HG03103 (cell line): ENCODE data around the gene MAML3.

Experiments
- ATAC-seq: cut with Tn5 transposase; IDR thresholded peaks from one replicate; pipeline ENCODE4 v1.9.1; 2021; ENCODE audit warnings: low read depth; ENCODE audit not compliant: unreplicated experiment

Gene MAML3

DNA sequence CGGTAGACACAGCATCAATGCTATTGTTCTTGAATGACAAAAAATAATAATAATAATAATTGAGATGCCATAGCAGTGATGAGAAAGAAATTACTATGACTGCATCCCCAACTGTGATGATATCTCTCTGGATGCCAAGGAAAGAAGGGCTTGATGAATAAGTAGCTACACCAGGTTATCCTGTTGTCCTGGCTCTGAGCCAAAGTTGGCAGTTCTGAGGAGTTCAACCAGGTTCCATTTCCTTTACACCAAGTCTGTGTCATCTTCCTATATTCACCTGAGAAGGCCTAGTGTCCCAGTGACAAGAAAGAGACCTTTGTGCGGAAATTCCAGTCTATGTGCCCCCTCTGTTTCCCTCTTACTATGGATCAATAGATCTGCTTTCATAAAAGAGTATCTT, 3.4 kb upstream of the MAML3 start:
- ATAC-seq, result no peak

DNA sequence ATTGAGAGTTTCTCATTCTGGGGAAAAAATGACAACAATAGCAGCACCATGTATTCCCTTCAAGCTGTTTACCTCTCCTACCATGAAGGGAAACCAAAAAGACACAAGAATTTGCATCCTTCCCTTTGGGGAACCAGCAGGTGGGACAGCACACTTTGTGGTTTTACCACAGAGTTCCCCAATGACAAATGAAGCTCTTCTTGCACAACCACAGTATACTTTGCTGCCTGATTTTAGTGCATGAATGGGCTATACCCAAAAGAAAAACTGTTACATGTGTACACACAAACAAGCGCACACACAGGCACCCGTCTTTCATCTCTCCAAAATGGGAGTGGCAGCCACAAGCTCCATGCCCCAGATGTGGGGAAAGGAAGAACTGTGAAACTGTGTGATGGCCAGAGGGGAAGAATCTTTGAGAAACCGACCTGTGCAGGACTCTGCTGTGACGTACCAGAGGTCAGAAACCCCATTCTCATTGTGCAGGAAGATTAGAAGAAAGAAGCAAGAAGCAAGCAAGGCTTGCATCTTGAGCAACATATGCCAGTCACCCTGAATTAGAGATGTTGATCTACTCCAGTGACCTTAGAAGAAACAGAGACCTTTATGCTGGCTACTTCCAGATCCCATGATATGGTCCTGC, 2.7 kb upstream of the MAML3 start:
- peak; percentile 50 for ATAC-seq

DNA sequence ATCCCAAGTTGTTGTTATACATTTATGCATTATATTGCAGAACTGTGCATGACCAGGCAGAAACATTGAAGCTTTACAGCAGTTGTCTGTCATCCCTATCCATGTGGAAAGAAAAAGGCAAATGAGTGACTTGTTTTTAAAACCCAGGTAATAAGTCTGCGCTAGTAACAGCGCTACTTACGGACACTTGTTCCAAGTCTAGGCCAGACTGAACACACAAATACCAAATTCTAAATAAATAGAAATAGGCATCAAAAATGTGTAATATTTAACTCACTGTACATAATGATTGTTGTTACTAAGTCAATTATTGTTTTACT, 548 bp upstream of the MAML3 start:
- no peak for ATAC-seq

DNA sequence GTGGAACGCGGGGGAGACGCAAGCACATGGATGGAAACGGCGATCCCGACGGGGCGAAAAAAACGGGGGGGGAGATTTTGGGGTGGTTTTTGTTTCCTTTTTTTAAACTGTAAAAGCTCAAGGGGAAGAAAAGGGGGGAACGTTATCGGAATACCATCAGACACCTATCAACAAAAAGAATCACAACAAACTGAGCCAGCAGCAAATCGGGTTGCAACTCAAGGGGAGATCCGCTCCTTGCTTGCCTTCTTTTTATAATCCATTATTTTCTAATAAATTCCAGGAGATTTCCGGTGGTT, 616 bp downstream of the MAML3 start:
- ATAC-seq, result no peak

DNA sequence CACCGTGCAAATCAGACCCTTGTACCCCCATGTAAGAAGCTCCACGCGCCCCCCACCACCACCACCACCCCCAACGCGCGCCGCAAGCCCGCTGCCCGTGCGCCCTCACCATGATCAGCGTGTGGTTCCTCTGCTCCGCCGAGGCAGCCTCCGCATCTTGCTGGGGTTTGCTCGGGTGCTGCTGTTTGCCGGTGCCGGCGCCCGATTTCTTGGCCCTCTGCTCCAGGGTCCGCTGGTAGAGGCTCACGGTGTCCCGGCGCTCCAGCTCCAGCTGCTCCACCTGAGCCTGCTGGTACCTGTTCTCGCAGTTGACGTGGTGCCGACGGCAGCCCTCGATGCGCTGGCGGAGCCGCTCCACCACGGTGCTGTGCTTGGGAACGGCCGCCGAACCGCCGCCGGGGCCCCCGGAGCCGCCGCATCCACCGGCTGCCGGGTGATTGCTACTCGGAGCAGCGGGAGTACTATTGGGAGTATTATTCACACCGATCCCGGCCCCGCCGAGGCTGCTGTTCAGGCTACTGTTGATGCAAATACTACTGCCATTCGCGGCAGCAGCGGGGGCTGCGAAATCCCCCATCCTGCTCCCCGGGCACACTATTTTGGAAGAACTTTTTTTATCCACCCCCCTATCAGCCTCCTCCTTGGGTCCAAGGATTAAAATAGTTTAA, 1.1 kb downstream of the MAML3 start:
- ATAC-seq, result no peak

DNA sequence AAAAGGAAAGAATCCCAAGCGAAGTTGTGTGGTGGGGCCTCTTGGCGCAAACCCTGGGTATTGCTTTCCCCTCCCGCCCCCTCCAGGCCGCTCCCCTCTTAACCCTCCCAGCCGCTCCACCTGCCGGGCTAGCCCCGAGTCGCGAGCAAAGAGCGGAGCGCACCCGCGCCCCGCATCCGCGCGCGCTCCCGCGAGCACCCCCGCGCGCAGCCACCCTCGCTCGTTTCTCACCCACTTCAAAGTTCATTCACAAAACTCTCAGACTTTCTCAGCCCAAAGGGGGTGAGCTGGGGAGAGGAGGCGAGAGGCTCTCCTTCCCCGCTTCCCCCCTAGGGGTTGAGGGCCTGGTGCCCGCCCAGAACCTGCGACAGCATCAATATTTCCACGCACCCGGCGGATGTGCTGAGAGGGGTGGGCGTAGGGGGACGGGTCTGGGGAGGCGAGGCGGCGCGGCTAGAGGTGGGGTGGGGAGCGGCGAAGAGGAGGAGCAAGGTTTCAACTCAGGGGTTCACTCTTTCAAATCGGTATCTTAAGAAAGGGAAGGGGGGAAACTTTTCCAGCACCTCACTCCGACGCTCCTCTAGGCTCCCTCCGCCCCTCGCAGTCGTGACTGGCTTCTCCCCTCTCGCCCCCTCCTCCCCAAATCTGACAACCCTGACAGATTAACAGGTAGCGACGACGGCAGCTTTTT, 1.8 kb downstream of the MAML3 start:
- no peak for ATAC-seq

DNA sequence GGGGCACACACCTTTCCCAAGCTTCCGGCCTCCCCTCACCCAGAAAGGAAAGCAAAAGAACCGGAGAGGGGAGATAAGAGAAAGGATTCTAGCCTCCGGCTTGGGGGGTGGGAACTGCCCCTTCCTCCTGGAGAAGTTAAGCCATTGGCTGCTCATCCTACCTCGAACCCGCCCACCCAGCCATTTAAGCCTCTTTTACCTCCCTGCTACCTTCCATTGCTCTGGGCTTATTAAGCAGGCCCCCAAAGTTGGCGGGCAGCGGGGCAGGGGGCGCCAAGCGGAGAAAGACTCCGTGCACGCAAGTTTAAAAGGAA, 2.3 kb downstream of the MAML3 start:
- ATAC-seq, result no peak

DNA sequence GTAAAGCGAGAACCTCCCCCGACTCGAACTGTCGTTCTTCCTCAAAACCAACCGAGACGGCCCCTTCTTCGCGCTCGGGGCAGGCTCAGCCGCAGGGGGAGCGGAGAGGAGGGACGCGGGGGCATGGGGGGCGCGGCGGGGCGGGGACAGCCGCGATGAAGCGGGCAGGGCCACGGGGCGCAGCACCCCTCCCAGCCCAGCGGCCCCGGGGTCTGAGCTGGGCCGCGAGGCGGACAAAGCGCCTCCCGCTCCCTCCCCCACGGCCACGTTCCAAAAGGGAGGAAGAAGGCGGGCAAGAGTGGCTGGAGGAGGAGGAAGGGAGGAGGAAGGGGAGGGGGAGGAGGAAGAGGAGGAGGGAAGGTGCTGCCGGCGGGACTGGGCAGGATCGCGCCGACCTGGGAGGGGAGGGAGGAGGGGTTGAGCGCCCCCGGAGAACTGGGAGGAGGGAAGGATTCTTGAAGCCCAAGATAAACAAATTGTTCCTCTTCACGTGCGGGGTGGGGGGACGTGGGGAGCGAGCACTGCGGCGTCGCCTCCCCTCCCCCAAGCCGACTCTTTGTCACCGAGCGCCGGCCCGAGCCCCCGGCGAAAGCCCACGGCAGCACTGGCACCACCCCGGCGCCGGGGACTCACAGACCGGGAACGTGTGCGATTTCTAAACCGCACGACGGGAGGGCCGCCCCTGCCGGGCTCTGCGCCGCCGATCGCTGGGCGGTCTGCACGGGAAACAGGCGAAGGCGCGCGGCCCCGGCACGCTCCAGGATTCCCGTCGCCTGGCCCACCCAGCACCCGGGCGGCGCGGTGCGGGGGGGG, 2.9 kb downstream of the MAML3 start:
- ATAC-seq, result no peak

DNA sequence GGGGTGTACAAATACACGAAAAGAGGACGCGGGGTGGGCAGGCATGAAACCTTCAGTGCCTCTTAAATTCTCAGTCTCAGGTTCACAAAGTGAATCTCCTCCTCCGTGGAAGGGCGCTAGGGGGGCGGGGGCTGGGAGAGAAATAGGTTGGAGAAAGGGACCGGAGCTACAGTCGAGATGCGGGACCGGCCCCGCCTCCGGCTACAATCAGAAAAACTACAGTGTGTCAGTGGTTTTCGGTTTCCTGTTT, 3.4 kb downstream of the MAML3 start:
- no peak for ATAC-seq

DNA sequence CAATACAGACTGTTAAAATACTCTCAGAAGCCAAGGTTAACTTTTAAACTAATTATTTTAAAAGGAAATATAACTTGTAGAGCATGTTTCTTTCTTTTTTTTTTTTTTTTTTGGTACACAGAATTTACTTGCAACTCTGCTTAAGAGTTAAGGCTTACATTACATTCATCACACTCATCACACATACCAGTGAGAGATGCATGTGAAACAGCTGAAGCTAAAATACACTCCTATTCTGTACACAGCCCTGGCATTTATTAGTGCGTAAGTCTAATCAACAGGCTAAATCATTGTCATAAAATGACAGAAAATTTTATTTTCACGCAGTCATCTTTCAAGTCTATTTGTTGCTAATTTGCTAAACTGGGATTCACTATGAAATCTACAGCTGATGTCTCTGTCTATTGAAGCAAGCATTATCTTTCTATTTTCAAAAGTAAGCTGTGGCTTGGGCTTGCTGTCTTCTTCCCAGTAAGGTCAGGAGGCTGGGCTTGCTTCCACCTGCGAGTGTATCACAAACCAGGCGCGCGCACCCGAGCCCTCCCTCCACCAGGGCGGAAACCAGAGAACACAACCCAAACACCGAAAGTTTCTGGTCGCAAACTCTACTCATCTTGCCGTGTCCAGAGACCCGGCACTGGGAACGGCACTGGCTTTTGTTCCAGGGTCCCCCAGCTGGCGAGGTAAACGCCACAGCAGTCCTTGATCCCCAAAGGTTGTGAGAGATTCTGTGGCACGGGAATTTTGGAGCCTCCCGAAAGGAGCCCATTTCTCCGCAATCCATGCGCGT, 3.9 kb downstream of the MAML3 start:
- no peak for ATAC-seq

DNA sequence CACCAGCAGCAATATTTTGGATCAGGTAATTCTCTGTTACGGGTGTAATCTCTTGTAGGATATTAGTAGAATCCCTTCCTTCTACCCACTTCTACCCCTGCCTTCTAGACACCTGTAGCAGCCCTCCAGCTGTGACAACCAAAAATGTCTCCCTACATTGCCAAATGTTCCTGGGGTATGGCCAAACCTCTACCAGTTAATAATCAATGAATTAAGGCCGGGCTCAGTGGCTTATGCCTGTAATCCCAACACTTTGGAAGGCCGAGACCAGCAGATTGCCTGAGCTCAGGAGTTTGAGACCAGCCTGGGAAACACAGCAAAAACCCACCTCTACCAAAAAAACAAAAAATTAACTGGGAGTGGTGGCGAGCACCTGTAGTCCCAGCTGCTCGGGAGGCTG, 9.9 kb downstream of the MAML3 start:
- no peak for ATAC-seq

DNA sequence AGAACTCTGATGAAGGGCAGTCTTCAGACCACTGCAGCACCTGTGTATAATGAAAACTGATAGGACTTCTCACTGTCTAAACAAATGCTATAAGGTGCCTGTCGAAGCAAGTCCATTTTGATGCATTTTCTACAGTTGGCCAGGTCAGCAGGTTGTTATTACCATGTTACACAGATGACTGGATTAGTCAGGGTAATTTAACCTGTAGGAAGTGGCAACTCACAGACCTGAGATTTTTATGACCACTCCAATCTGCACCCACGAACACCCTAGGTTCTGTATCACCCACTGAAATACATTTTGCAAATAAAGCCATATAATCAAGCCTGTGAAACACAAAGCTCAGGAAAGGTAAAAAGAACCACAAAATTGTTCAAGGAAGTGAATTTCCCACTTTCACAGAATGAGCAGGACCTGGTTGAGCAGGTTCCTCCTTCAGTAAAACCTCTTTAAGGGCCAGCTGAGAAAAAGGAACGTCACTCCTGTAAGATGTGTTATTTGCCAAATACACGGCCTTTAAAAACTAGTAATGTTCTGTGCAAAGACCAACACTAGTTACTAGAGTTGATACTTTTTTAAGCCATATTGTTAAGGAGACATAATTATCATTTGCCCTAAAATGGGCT, 12.7 kb downstream of the MAML3 start:
- ATAC-seq, result no peak

DNA sequence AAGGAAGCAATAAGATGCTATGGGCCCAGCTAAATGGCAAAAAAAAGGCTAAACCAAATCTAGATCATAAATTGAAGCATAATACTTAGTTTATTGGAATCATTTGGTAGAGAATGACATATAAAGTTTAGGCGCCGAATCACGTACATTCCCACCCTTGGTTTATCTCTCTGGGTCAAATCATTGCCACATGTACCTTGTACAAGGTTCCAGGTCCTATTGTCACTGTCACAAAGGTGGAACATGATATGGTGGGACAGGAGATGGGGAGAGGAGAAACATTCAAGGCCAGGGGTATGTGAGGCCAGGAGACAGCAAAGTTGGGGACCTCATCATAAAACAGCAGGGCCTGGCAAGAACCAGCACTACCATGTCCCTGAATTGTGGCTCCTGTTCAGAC, 13.4 kb downstream of the MAML3 start:
- no peak for ATAC-seq

DNA sequence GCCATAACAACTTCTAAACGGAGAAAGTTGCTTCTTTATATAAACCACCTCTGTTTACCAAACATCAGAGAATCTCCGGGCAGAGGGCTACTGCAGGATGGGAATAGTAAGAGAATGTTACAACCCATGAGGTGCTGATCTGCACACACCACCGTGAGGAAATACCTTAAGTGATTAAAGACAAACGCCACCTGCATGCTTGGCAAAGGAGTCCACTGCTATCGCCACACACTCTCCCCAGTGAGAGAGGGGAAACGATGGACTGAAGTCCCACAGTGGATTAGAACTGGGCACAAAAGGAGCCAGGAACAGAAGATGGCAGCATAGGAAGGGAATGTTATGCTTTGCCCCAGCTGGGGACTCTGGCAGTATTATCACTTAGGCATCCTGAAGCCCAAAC, 15.6 kb downstream of the MAML3 start:
- no peak for ATAC-seq

DNA sequence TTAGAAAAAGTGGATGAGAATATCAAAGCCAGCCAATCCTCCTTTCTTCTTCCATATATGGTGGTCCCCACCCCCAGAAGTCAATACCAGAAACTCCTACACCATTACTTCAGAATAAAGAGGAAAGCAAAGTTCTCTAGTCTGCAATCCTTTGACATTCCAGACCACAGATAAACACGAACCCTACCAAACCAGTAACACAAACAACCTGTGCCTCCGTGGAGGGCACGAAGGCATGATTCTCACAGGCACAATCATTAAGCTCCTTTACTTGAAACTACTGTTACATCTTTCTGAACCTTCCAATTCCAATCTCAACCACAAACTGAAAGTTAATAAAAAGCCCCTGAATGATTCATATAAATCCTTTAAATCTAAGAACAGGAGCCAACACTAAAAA, 16.3 kb downstream of the MAML3 start:
- ATAC-seq, result no peak

DNA sequence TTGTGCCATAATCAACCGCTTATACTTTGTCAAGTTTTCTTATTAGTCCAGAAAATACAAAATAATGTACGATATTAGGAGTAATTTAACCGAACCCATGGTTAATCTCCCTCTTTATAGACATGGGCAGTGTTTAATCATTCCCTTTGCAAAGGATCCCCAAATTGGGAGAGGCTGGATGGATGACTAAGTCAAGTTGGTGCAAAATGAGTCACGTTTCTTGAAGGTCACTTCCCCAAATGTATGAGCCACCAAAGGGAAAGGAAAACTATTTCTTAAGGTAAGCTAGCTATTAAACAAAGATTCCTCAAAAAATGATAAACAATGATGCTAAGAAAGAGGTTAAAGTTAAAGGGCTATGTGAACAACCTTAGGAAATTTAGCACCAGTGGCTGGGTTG, 17.5 kb downstream of the MAML3 start:
- ATAC-seq, result no peak

DNA sequence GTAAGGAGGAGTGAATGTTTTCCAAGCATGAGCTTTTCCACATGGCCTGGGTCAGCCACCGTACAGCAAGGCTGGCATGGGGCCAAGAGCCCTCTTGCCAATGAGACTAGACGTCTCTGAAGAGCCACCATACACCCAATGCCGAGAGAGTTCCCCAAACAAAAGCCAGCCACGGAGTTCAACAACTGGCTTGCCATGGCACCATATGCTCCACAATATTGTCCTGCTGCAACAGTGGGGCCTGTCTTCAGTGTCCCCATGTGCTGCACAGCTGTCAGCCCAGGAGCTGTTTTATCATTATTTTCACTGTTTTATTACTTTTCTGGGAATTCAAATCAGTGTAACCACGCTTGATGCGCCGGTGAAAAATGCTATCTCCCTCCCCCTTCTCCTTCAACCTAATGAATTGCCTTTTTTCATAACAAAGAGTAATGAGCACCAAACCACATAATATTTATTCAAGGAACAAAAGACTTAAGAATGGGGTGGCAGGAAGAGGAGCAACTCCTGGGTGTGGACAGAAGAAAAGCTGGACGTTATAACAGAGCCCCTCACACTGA, 18.4 kb downstream of the MAML3 start:
- ATAC-seq, result no peak

DNA sequence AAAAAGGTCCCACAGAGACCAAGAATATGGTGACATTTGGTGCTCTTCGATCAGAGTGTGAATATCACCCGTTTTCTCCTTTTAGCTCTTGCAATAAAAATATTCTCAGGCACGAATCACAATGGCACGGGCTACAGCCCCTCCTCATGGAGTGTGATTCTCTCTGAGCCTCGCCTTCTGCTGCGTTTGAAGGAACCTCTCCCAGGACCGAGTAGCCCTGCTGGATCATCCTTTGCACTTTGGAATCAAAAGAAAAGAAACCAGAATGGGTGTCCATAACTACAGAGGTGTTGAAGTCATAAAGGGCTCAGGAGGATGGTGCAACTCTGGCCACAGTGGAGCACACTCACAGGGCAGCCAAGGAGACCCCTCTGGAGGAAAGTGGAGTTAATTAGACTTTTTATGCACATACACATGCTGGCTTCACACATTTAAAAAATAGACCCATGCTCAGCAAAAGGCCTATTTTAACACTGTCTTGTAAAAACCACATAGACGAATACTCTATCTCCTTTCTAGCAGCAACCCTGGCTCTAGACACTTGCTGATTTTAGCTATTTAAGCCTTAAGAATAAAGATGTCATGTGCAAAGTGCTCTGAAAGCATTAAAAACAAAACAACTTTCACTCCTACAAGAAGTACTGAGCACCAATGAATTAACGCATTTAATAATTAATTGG, 19.1 kb downstream of the MAML3 start:
- no peak for ATAC-seq

DNA sequence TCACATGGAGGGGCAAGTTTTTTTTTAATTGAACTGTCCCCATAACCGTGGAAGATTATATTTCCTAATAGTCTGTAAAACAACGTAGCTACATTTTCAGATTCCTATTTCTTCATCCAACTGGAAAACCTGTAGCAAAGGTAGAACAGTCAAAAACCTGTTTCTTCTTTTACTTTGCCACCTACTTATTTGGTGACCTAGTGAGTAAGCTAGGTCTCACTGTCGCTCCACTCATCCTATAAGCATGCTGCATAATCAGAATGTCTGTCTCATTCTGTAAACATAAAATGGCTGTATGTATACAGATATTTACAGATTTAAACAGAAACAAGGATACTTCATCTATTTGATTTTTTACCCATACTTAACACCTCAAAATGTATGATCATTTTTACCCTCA, 20.4 kb downstream of the MAML3 start:
- ATAC-seq, result no peak

DNA sequence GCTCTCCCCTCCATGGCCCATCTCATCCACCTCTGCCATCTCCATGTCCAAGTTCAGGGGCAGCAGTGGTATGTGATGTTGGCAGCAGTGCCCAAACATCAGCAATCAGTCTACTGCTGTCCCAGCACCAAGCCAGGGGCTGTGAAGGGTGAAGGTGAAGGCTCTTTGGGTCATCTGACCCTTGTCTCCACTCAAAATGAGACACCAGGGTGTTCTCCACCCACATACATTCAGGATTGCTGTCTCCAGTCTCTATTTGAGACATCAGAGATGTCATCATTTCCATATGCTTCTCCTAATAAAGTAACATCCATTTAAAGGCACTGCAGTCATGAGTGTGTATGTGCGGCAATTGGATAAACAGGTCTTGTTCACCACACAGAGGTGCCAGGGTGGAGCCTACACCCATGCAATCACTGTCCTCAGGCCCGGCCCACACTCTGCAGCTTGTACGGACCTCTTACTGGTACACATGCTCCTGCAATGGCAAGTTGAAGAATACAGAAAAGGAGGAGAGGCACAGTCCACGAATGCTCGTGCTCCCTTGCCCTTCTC, 22.2 kb downstream of the MAML3 start:
- no peak for ATAC-seq
